ENCODE measurements around the gene DPPA2. TPM values are rescaled to one million over a fixed set of nuclear protein-coding genes. Genes with fewer than 3 reads are reported as not detected.

Gene DPPA2
- total RNA-seq, 4 donors from 2014 or later: not detected

DNA sequence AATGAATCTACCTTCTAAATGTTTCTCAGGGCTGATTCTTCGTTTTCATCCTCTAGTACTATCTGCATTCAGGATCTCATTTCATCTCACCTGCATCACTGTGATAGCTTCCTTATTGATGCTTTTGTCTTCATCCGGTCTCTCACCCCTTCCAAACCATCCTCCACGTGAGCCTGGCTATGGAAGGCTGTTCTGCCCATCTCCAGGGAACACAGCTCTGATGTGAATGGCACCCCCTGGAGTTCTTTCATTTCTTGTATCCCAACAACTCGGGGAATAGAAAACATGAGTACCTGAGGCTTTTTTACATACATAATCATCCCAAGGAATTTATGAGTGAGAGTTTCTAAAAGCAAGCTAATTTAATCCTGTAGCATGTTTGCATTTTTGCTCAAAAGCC lies 29.8 kb upstream of the DPPA2 start:
- no peaks in the 10 kb centered on the region for H3K4me1 ChIP-seq
- H3K27me3 ChIP-seq: no peaks in the 10 kb centered on the region
- no peaks in the 10 kb centered on the region for H3K36me3 ChIP-seq
- no peak overlapping the region for H3K4me3 ChIP-seq
- peaks cover 0 to 10% (median 0%) of the 10 kb centered on the region in 4 donors for H3K9me3 ChIP-seq
- WGBS, 2 donors: 53 to 57% methylated on average over 4 of the region's 4 CpGs
- no peak overlapping the region for H3K27ac ChIP-seq
- TF ChIP-seq POLR2A (IDR thresholded peaks at IDR 0.05): no peak
- TF ChIP-seq, protein P1, sequence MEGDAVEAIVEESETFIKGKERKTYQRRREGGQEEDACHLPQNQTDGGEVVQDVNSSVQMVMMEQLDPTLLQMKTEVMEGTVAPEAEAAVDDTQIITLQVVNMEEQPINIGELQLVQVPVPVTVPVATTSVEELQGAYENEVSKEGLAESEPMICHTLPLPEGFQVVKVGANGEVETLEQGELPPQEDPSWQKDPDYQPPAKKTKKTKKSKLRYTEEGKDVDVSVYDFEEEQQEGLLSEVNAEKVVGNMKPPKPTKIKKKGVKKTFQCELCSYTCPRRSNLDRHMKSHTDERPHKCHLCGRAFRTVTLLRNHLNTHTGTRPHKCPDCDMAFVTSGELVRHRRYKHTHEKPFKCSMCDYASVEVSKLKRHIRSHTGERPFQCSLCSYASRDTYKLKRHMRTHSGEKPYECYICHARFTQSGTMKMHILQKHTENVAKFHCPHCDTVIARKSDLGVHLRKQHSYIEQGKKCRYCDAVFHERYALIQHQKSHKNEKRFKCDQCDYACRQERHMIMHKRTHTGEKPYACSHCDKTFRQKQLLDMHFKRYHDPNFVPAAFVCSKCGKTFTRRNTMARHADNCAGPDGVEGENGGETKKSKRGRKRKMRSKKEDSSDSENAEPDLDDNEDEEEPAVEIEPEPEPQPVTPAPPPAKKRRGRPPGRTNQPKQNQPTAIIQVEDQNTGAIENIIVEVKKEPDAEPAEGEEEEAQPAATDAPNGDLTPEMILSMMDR (IDR thresholded peaks at IDR 0.05): no peak
- TF ChIP-seq EP300 (IDR thresholded peaks at IDR 0.05): no peak
- DNase-seq (ENCODE audit: low spot score in 2 of 2): no peak

DNA sequence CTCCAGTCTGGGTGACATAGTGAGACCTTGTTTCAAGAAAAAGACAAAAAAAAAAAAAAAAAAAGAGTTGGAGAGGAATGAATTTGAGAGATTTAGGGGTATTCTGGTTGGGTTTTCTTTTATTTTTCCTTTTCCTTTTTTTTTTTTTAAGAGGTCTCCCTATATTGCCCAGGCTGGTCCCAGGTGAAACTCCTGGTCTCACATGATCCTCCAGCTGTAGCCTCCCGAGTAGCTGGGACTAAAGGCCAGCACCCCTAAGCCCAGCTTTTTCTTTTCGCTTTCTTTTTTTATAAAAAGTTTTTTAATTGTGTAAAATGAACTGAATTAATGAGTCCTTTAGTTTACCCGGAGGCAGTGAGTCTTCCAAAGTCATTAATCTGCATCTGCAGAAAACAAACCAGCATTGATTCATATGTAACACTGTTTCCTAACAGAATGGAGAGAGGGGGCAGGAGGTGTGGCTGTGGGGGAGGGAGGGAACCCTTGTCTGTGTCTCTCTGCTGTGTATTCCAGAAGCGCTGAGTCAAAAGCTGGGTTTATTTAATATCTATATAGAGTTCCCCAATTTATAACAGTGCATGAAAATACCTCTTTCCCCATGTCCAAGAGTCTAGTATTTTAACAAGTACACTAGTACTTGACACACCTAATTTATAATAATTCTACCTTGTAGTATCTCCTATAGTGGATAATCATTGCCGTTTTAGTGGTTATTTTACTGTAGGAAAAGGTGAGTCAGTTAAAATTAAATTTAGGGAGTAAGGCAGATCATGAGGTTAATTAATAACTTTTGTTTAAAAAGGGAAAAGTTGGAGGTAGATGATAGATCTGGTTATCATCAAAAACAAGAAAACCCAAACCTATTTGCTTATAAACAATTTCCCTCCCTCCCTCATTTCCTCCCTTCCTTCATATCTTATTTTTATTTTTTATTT lies 23.7 kb upstream of the DPPA2 start:
- DNase-seq (ENCODE audit: low spot score in 2 of 2): no peak
- H3K27me3 ChIP-seq: peaks cover 0 to 10% of the 10 kb centered on the region in 2 donors
- peaks cover 0 to 11% (median 0%) of the 10 kb centered on the region in 4 donors for H3K4me1 ChIP-seq
- peaks cover 0 to 9% (median 0%) of the 10 kb centered on the region in 4 donors for H3K9me3 ChIP-seq
- H3K27ac ChIP-seq: no peak overlapping the region
- no peaks in the 10 kb centered on the region for H3K36me3 ChIP-seq
- H3K4me3 ChIP-seq: no peak overlapping the region
- WGBS, 2 donors: 36 to 40% methylated on average over 5 of the region's 5 CpGs
- TF ChIP-seq EP300 (IDR thresholded peaks at IDR 0.05) (no peak), POLR2A (IDR thresholded peaks at IDR 0.05) (no peak)
- TF ChIP-seq, protein P1 (IDR thresholded peaks at IDR 0.05): no peak

DNA sequence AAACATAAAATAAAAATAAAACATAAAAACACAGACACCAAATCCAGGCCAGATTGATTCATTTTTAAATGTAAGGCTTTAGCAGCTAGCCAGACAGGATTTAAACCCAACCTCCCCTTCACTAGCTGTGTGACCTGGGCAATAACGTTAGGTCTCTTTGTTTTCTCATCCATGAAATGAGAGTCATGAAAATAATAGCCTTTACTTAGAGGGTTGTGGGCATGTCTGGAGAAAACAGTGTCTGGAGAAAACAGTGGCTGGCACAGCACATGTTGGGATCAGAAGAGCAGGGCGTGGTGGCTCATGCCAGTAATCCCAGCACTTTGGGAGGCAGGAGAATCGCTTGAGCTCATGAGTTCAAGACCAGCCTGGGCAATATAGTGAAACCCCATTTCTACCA lies 22.9 kb upstream of the DPPA2 start:
- DNase-seq (ENCODE audit: low spot score in 2 of 2): no peak
- H3K36me3 ChIP-seq: no peaks in the 10 kb centered on the region
- 60% methylated on average over 3 of the region's 3 CpGs for WGBS, 2 donors

DNA sequence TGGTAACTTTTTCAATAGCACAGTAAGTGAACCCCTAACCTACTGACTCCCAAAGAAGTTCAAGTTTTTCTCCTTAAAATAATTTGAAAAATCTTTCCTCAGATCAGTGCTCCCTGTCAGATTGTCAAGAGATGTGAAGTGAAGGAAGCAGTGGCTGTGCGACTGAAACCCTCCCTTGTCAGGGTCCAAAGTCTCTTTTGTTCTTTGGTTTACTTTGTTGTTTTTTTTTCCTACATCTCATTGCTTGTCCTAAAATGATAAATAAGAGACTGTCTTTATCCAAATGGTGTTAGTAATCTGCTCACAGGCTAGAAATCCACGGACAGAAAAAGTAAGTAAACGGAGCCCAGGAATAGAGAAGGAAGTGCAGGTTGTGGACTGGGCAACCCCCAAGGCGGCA lies 22.0 kb upstream of the DPPA2 start:
- Histone ChIP-seq H3K36me3 (no peaks in the 10 kb centered on the region), H3K4me3 (no peak overlapping the region), H3K4me1 (peaks cover 0 to 11% (median 0%) of the 10 kb centered on the region in 4 donors), H3K27ac (no peak overlapping the region), H3K27me3 (peaks cover 0 to 10% of the 10 kb centered on the region in 2 donors), H3K9me3 (no peaks in the 10 kb centered on the region)
- DNase-seq (ENCODE audit: low spot score in 2 of 2): no peak
- 48 to 52% methylated on average over 4 of the region's 4 CpGs for WGBS, 2 donors
- no peak for TF ChIP-seq EP300 (IDR thresholded peaks at IDR 0.05)
- TF ChIP-seq, protein P1 (IDR thresholded peaks at IDR 0.05): no peak
- TF ChIP-seq POLR2A (IDR thresholded peaks at IDR 0.05): no peak

More for the DNA sequence above, 22.9 kb upstream of the DPPA2 start:
- TF ChIP-seq, protein P1 (IDR thresholded peaks at IDR 0.05): no peak
- no peak for TF ChIP-seq POLR2A (IDR thresholded peaks at IDR 0.05)
- peaks cover 0 to 11% (median 0%) of the 10 kb centered on the region in 4 donors for H3K4me1 ChIP-seq
- H3K4me3 ChIP-seq: no peak overlapping the region
- peaks cover 0 to 10% of the 10 kb centered on the region in 2 donors for H3K27me3 ChIP-seq
- no peak overlapping the region for H3K27ac ChIP-seq
- peaks cover 0 to 2% (median 0%) of the 10 kb centered on the region in 4 donors for H3K9me3 ChIP-seq

DNA sequence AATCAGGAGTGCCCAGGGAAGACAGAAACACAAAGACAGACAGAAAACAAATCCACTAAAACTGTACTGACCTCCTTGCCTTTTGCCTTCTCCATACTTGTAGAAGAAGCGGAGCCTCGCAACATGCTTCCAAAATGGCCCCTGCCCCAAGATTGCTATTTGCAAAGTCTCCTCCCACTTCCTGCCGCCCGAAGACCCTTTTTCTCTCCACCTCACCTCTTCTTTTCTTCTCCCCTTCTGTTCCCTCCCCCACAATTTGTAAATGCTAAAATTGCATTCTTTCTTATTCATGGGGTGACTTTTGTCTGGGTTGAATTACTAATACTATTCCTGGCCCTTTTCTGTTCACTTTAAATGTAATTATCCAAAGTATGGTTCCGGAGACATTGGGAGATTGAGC lies 21.1 kb upstream of the DPPA2 start, which contains the start of gene DPPA4:
Gene DPPA4, minus strand, starts transcription at position 154 of the 400 bp plus-strand sequence. Its CDS starts 29 bp downstream, at position 125.
- TF ChIP-seq, protein P1 (IDR thresholded peaks at IDR 0.05): no peak
- no peak for TF ChIP-seq POLR2A (IDR thresholded peaks at IDR 0.05)
- TF ChIP-seq EP300 (IDR thresholded peaks at IDR 0.05): no peak
- H3K4me1 ChIP-seq: peaks cover 0 to 11% (median 0%) of the 10 kb centered on the region in 4 donors
- peaks cover 0 to 10% of the 10 kb centered on the region in 2 donors for H3K27me3 ChIP-seq
- H3K9me3 ChIP-seq: no peaks in the 10 kb centered on the region
- no peak for DNase-seq (ENCODE audit: low spot score in 2 of 2)
- H3K27ac ChIP-seq: no peak within 1 kb of the TSS
- peak within 1 kb of the TSS in 3 of 4 donors; percentile 11 to 35 (median 27) for H3K4me3 ChIP-seq
- WGBS, 2 donors: 56 to 58% methylated on average over 5 of the region's 5 CpGs
- no peaks in the 10 kb centered on the region for H3K36me3 ChIP-seq
